Measurements from ENCODE around the gene SYTL2. TPM values are rescaled to one million over a fixed set of nuclear protein-coding genes. Genes with fewer than 3 reads are reported as not detected.

The SYTL2 gene
- total and polyA plus RNA-seq, 2 experiments from 2014 or later, result 8.9 to 66.6 TPM

DNA sequence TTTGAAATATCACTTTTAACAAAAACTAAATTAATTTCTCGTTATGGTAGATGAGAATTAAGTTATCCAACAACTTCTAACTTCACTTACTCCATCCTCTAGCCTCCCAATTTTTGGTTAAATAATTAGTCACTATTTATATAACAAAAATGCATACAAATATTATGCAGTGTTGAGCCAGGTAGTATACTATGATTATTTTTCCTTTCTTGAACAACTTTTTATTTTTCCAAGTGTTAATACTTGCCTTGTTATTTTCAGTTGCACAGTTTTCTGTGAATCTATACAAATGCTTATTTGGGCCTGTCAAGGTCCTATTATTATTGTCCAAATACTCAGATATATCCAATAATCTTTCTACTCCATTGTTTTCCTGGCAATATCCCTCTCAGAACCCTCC lies 24.3 kb upstream of the SYTL2 start:
- Histone ChIP-seq H3K9me3 (ENCODE audit: low read depth) (no peaks in the 10 kb centered on the region), H3K36me3 (replicated peaks; ENCODE audit: insufficient read depth, low read depth) (no peaks in the 10 kb centered on the region), H3K4me1 (ENCODE audit: insufficient read depth) (peaks cover 6% of the 10 kb centered on the region), H3K27ac (no peak overlapping the region), H4K20me1 (ENCODE audit: insufficient read depth, poor library complexity, severe bottlenecking) (no peaks in the 10 kb centered on the region), H3K4me3 (no peak overlapping the region), H3K4me2 (no peak overlapping the region), H3K9me2 (replicated peaks; ENCODE audit: insufficient read depth) (no peaks in the 10 kb centered on the region), H3K79me2 (no peaks in the 10 kb centered on the region), H2AFZ (no peak overlapping the region), H3K27me3 (no peaks in the 10 kb centered on the region)
- DNase-seq (ENCODE audit: low spot score), result no peak
- no peak for TF ChIP-seq EZH2phosphoT487 (IDR thresholded peaks at IDR 0.05; ENCODE audit: low read depth, severe bottlenecking, unreplicated experiment)
- no peak for TF ChIP-seq CTCF (IDR thresholded peaks at IDR 0.05; ENCODE audit: poor library complexity)
- TF ChIP-seq EZH2 (IDR thresholded peaks at IDR 0.05; ENCODE audit: borderline replicate concordance), result no peak
- WGBS (ENCODE audit: low lambda C conversion rate, missing lambda C conversion rate), result 94% methylated on average over 1 of the region's 1 CpG

DNA sequence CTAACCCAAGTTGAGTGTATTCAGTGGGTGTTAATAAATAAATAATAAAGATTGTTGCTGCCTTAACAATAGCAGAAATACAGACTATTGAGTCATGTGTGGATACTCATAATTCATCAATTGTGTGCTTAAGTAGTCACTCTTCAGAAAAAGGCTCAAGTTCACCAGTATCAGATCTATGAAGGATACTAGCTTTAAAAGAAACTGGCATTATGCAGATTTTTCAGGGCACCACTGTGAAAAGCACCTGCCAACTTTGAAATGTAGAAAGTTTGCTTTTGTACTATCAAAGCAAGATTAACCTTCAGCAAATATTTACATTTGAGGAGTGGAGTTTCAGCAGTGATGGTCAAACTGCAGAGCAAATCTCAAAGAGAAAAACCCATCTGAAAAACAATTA lies 20.1 kb upstream of the SYTL2 start:
- peaks cover 34% of the 10 kb centered on the region for H3K4me1 ChIP-seq (ENCODE audit: insufficient read depth)
- peak overlapping the region; percentile 30 for H3K4me2 ChIP-seq
- H3K36me3 ChIP-seq (replicated peaks; ENCODE audit: insufficient read depth, low read depth), result no peaks in the 10 kb centered on the region
- no peaks in the 10 kb centered on the region for H3K9me2 ChIP-seq (replicated peaks; ENCODE audit: insufficient read depth)
- H3K79me2 ChIP-seq, result no peaks in the 10 kb centered on the region
- H3K27me3 ChIP-seq, result no peaks in the 10 kb centered on the region
- H3K4me3 ChIP-seq, result no peak overlapping the region
- no peaks in the 10 kb centered on the region for H3K9me3 ChIP-seq (ENCODE audit: low read depth)
- DNase-seq (ENCODE audit: low spot score), result no peak
- peak overlapping the region; percentile 75 for H3K27ac ChIP-seq
- no peaks in the 10 kb centered on the region for H4K20me1 ChIP-seq (ENCODE audit: insufficient read depth, poor library complexity, severe bottlenecking)
- no peak overlapping the region for H2AFZ ChIP-seq
- no peak for TF ChIP-seq EZH2 (IDR thresholded peaks at IDR 0.05; ENCODE audit: borderline replicate concordance)
- no peak for TF ChIP-seq CTCF (IDR thresholded peaks at IDR 0.05; ENCODE audit: poor library complexity)
- TF ChIP-seq EZH2phosphoT487 (IDR thresholded peaks at IDR 0.05; ENCODE audit: low read depth, severe bottlenecking, unreplicated experiment), result no peak

DNA sequence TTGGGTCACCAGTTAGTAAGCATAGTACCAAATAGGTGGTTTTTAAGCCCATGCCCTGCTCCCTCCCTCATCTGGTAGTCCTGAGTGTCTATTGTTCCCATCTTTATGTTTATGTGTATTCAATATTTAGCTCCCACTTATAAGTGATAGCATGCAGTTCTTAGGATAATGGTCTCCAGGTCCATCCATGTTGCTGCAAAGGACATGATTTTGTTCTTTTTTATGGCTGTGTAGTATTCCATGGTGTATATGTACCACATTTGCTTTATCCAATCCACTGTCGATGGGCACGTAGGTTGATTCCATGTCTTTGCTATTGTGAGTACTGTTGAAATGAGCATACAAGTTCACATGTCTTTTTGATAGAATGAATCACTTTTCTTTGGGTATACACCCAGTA lies 18.2 kb upstream of the SYTL2 start:
- H4K20me1 ChIP-seq (ENCODE audit: insufficient read depth, poor library complexity, severe bottlenecking), result no peaks in the 10 kb centered on the region
- H3K36me3 ChIP-seq (replicated peaks; ENCODE audit: insufficient read depth, low read depth), result no peaks in the 10 kb centered on the region
- H3K79me2 ChIP-seq, result no peaks in the 10 kb centered on the region
- H3K27me3 ChIP-seq, result no peaks in the 10 kb centered on the region
- H3K4me3 ChIP-seq, result no peak overlapping the region
- no peak for DNase-seq (ENCODE audit: low spot score)
- no peak overlapping the region for H3K27ac ChIP-seq
- H3K4me1 ChIP-seq (ENCODE audit: insufficient read depth), result peaks cover 34% of the 10 kb centered on the region
- no peak overlapping the region for H3K4me2 ChIP-seq
- no peaks in the 10 kb centered on the region for H3K9me2 ChIP-seq (replicated peaks; ENCODE audit: insufficient read depth)
- H3K9me3 ChIP-seq (ENCODE audit: low read depth), result no peaks in the 10 kb centered on the region
- WGBS (ENCODE audit: low lambda C conversion rate, missing lambda C conversion rate), result 98% methylated on average over 2 of the region's 2 CpGs
- no peak overlapping the region for H2AFZ ChIP-seq
- no peak for TF ChIP-seq EZH2phosphoT487 (IDR thresholded peaks at IDR 0.05; ENCODE audit: low read depth, severe bottlenecking, unreplicated experiment)
- no peak for TF ChIP-seq CTCF (IDR thresholded peaks at IDR 0.05; ENCODE audit: poor library complexity)
- TF ChIP-seq EZH2 (IDR thresholded peaks at IDR 0.05; ENCODE audit: borderline replicate concordance), result no peak

- peaks cover 34% of the 10 kb centered on the region for H3K4me1 ChIP-seq (ENCODE audit: insufficient read depth)
- no peaks in the 10 kb centered on the region for H3K9me2 ChIP-seq (replicated peaks; ENCODE audit: insufficient read depth)
- no peak overlapping the region for H3K4me3 ChIP-seq
- H3K27me3 ChIP-seq, result no peaks in the 10 kb centered on the region
- H3K27ac ChIP-seq, result peak overlapping the region; percentile 89
- no peak overlapping the region for H3K4me2 ChIP-seq
- WGBS (ENCODE audit: low lambda C conversion rate, missing lambda C conversion rate), result 47% methylated on average over 1 of the region's 1 CpG
- TF ChIP-seq CTCF (IDR thresholded peaks at IDR 0.05; ENCODE audit: poor library complexity) (no peak), EZH2phosphoT487 (IDR thresholded peaks at IDR 0.05; ENCODE audit: low read depth, severe bottlenecking, unreplicated experiment) (no peak), EZH2 (IDR thresholded peaks at IDR 0.05; ENCODE audit: borderline replicate concordance) (no peak)
- no peak overlapping the region for H2AFZ ChIP-seq
- H3K79me2 ChIP-seq, result no peaks in the 10 kb centered on the region
- no peaks in the 10 kb centered on the region for H4K20me1 ChIP-seq (ENCODE audit: insufficient read depth, poor library complexity, severe bottlenecking)
- H3K36me3 ChIP-seq (replicated peaks; ENCODE audit: insufficient read depth, low read depth), result no peaks in the 10 kb centered on the region
- no peak for DNase-seq (ENCODE audit: low spot score)
- H3K9me3 ChIP-seq (ENCODE audit: low read depth), result no peaks in the 10 kb centered on the region
Measured at GRCh38 chr11:85828640-85828978, 17.7 kb upstream of the SYTL2 start.
